KBM-7 (cell line): ENCODE measurements around the gene ATF6B.
"Not testable (repeated sequence)": the region's sequence is repeated elsewhere in the genome, so short reads cannot be mapped to it uniquely, and the experiment has no call there.

Experiments used
- DNase-seq: peaks from one replicate; pipeline ENCODE4 v3.0.0-alpha.2; 2015
- in situ Hi-C: fragments of 300-500 bp; cut with MboI; formaldehyde crosslinking; loops from 2 replicates; pipeline ENCODE4 v1.14.3; 2020; ENCODE audit warnings: low sequenced_read_pairs, low pct_unique_long_range_greater_than_20kb, mixed read lengths

Gene ATF6B

DNA sequence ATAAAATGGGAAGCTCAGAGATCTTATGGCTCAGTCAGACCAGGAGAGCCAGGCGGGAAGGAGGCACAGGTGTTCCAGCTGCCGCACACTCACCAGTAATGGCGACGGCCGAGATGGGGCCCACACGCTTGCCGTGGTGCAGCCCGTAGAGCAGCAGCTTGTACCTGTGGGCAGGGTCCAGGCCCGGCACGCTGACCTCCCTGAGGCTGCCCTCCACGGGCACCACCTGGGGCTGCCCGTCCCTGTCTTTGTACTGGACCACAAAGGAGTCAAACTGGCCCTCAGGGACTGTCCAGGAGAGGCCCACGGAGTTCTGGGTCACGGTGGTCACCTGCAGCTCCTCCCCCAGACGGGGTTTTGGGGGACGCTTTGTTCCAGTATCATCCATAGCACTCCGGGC, 58.6 kb downstream of the ATF6B start:
- DNase-seq: no peak
- in situ Hi-C loops: no loop called here

DNA sequence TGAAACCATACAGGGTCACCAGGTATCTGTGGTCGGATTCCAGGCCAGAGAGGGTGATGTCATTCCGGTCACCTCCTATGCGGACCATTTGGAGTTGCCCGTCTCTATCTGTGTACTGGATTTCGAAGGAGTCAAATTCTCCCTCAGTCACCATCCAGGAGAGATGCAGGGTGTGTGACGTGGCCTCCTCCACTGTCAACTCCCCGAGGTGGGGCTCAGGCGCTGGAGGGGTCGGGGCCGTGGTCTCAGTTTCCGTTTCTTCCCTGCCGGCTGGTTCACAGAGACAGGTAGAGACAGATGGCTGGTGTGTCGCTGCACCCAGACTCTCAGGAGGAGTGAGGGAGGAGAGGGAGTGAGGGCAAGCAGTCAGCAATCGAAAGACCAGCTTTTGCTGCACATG, 59.2 kb downstream of the ATF6B start:
- no peak for DNase-seq
- in situ Hi-C loops: no loop called here

DNA sequence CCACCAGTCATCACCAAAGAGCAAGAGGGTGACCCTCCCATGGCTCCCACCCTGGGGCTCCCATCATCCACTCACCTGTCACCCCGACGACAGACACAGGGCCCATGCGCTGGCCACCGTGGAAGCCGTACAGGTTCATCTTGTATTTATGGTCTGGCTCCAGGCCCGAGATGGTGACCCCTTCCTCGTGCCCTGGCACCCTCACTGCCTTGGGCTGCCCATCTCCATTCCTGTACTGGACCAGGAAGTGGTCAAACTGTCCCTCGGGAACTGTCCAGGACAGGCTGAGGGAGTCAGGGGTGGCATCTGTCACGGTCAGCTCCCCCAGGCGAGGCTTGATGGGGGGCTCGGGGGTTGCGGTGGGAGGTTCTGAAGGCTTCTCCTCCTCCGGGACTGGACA, 59.7 kb downstream of the ATF6B start:
- in situ Hi-C loops, DNase-seq: not testable (repeated sequence)

DNA sequence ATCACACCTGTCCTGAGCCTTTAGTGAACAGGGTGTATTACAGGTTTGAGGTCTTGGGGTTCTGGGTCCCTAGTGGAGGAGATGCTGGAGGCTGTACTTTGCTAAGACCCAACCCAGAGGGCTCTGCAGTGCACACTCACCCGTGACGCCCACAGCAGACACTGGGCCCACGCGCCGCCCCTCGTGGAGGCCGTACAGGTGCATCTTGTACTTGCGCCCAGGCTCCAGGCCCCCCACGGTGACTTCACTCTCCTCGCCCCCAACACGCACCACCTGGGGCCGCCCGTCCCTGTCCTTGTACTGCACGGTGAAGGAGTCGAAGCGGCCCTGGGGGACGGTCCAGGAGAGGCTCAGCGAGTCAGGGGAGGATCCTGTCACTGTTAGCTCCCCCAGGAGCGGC, 60.5 kb downstream of the ATF6B start:
- in situ Hi-C loops, DNase-seq: not testable (repeated sequence)
